Ishikawa (cell line): ENCODE results near the gene RPA1.

Experiments
- CREB1 ChIP-seq: IDR thresholded peaks from 2 replicates; pipeline ENCODE4 v1.6.1; 2012; ENCODE audit warnings: low read depth
- EP300 ChIP-seq: IDR thresholded peaks from 2 replicates; pipeline ENCODE4 v1.6.1; 2012; ENCODE audit warnings: borderline replicate concordance
- FOXM1 ChIP-seq: IDR thresholded peaks from 2 replicates; pipeline ENCODE4 v1.6.1; 2012; ENCODE audit warnings: low read depth, borderline replicate concordance
- MAX ChIP-seq: IDR thresholded peaks from 2 replicates; pipeline ENCODE4 v1.6.1; 2012
- NFIC ChIP-seq: IDR thresholded peaks from 2 replicates; pipeline ENCODE4 v1.6.1; 2012
- RAD21 ChIP-seq: IDR thresholded peaks from 2 replicates; pipeline ENCODE4 v1.6.1; 2012; ENCODE audit warnings: low read depth
- REST ChIP-seq: IDR thresholded peaks from 2 replicates; pipeline ENCODE4 v1.6.1; 2012; ENCODE audit warnings: low read depth, mild to moderate bottlenecking
- TAF1 ChIP-seq: IDR thresholded peaks from 2 replicates; pipeline ENCODE4 v1.6.1; 2012; ENCODE audit warnings: low read depth, mild to moderate bottlenecking
- TCF12 ChIP-seq: IDR thresholded peaks from 2 replicates; pipeline ENCODE4 v1.6.1; 2012; ENCODE audit warnings: low read depth
- TEAD4 ChIP-seq: IDR thresholded peaks from 2 replicates; pipeline ENCODE4 v1.6.1; 2012
- YY1 ChIP-seq: IDR thresholded peaks from 2 replicates; pipeline ENCODE4 v1.6.1; 2012; ENCODE audit warnings: low read depth
- ZBTB7A ChIP-seq: IDR thresholded peaks from 2 replicates; pipeline ENCODE4 v1.6.1; 2012; ENCODE audit warnings: low read depth

- no peak for TF ChIP-seq CREB1
- no peak for TF ChIP-seq TEAD4
- TF ChIP-seq TCF12 = no peak
- TF ChIP-seq EP300 = no peak
- TF ChIP-seq REST = no peak
- no peak for TF ChIP-seq FOXM1
- no peak for TF ChIP-seq YY1
- no peak for TF ChIP-seq MAX
- no peak for TF ChIP-seq NFIC
- no peak for TF ChIP-seq TAF1
- TF ChIP-seq ZBTB7A = no peak
- no peak for TF ChIP-seq RAD21
Observed at GRCh38 chr17:1789936-1790335, 39.9 kb upstream of the RPA1 start.
